ENCODE results near the gene SV2B.

The SV2B gene

GRCh38 chr15:91263632-91264531 lies 163.8 kb downstream of the SV2B start:
- H3K36me3 ChIP-seq (ENCODE audit: control insufficient read depth, insufficient read depth, low read length): no peaks in the 10 kb centered on the region
- H3K9me3 ChIP-seq (ENCODE audit: control insufficient read depth, insufficient read depth, low read length): no peaks in the 10 kb centered on the region
- H3K27ac ChIP-seq (ENCODE audit: low read length): no peak overlapping the region
- no CpG with 5 or more reads among the region's 15 CpGs for WGBS (ENCODE audit: insufficient coverage, insufficient read length)
- DNase-seq (ENCODE audit: low read depth, low spot score): no peak
- H3K4me3 ChIP-seq (ENCODE audit: low read length): no peak overlapping the region
- no peaks in the 10 kb centered on the region for H3K27me3 ChIP-seq (ENCODE audit: control insufficient read depth, insufficient read depth, low read length)
- no peaks in the 10 kb centered on the region for H3K4me1 ChIP-seq (ENCODE audit: control insufficient read depth, insufficient read depth, low read length)

- Histone ChIP-seq H3K4me3 (ENCODE audit: low read length) (no peak overlapping the region), H3K27me3 (ENCODE audit: control insufficient read depth, insufficient read depth, low read length) (no peaks in the 10 kb centered on the region), H3K27ac (ENCODE audit: low read length) (no peak overlapping the region), H3K9me3 (ENCODE audit: control insufficient read depth, insufficient read depth, low read length) (no peaks in the 10 kb centered on the region), H3K4me1 (ENCODE audit: control insufficient read depth, insufficient read depth, low read length) (no peaks in the 10 kb centered on the region), H3K36me3 (ENCODE audit: control insufficient read depth, insufficient read depth, low read length) (no peaks in the 10 kb centered on the region)
- no CpG with 5 or more reads among the region's 11 CpGs for whole genome bisulfite sequencing (ENCODE audit: insufficient coverage, insufficient read length)
- DNase-seq (ENCODE audit: low read depth, low spot score): no peak
These were observed 164.7 kb downstream of the SV2B start for GRCh38 chr15:91264651-91265351.

- DNase-seq (ENCODE audit: low read depth, low spot score): no peak
- Histone ChIP-seq H3K27ac (ENCODE audit: low read length) (no peak overlapping the region), H3K27me3 (ENCODE audit: control insufficient read depth, insufficient read depth, low read length) (no peaks in the 10 kb centered on the region), H3K4me1 (ENCODE audit: control insufficient read depth, insufficient read depth, low read length) (no peaks in the 10 kb centered on the region), H3K36me3 (ENCODE audit: control insufficient read depth, insufficient read depth, low read length) (no peaks in the 10 kb centered on the region), H3K9me3 (ENCODE audit: control insufficient read depth, insufficient read depth, low read length) (no peaks in the 10 kb centered on the region), H3K4me3 (ENCODE audit: low read length) (no peak overlapping the region)
- WGBS (ENCODE audit: insufficient coverage, insufficient read length): no CpG with 5 or more reads among the region's 4 CpGs
These were observed 165.4 kb downstream of the SV2B start for GRCh38 chr15:91265416-91265940.

GRCh38 chr15:91268510-91268909 lies 168.5 kb downstream of the SV2B start:
- Histone ChIP-seq H3K4me3 (ENCODE audit: low read length) (no peak overlapping the region), H3K27me3 (ENCODE audit: control insufficient read depth, insufficient read depth, low read length) (no peaks in the 10 kb centered on the region), H3K9me3 (ENCODE audit: control insufficient read depth, insufficient read depth, low read length) (no peaks in the 10 kb centered on the region), H3K4me1 (ENCODE audit: control insufficient read depth, insufficient read depth, low read length) (no peaks in the 10 kb centered on the region), H3K36me3 (ENCODE audit: control insufficient read depth, insufficient read depth, low read length) (no peaks in the 10 kb centered on the region), H3K27ac (ENCODE audit: low read length) (no peak overlapping the region)
- no CpG with 5 or more reads among the region's 11 CpGs for WGBS (ENCODE audit: insufficient coverage, insufficient read length)
- DNase-seq (ENCODE audit: low read depth, low spot score): no peak

GRCh38 chr15:91270747-91271146 lies 170.7 kb downstream of the SV2B start:
- H3K36me3 ChIP-seq (ENCODE audit: control insufficient read depth, insufficient read depth, low read length): no peaks in the 10 kb centered on the region
- H3K4me3 ChIP-seq (ENCODE audit: low read length): no peak overlapping the region
- no peaks in the 10 kb centered on the region for H3K9me3 ChIP-seq (ENCODE audit: control insufficient read depth, insufficient read depth, low read length)
- H3K27ac ChIP-seq (ENCODE audit: low read length): no peak overlapping the region
- no peaks in the 10 kb centered on the region for H3K27me3 ChIP-seq (ENCODE audit: control insufficient read depth, insufficient read depth, low read length)
- no CpG with 5 or more reads among the region's 15 CpGs for WGBS (ENCODE audit: insufficient coverage, insufficient read length)
- H3K4me1 ChIP-seq (ENCODE audit: control insufficient read depth, insufficient read depth, low read length): no peaks in the 10 kb centered on the region
- DNase-seq (ENCODE audit: low read depth, low spot score): no peak

- no CpG with 5 or more reads among the region's 8 CpGs for WGBS (ENCODE audit: insufficient coverage, insufficient read length)
- Histone ChIP-seq H3K27me3 (ENCODE audit: control insufficient read depth, insufficient read depth, low read length) (no peaks in the 10 kb centered on the region), H3K4me1 (ENCODE audit: control insufficient read depth, insufficient read depth, low read length) (no peaks in the 10 kb centered on the region), H3K4me3 (ENCODE audit: low read length) (no peak overlapping the region), H3K9me3 (ENCODE audit: control insufficient read depth, insufficient read depth, low read length) (no peaks in the 10 kb centered on the region), H3K27ac (ENCODE audit: low read length) (no peak overlapping the region), H3K36me3 (ENCODE audit: control insufficient read depth, insufficient read depth, low read length) (no peaks in the 10 kb centered on the region)
- no peak for DNase-seq (ENCODE audit: low read depth, low spot score)
These were observed 171.6 kb downstream of the SV2B start for GRCh38 chr15:91271565-91272153.

- no peaks in the 10 kb centered on the region for H3K36me3 ChIP-seq (ENCODE audit: control insufficient read depth, insufficient read depth, low read length)
- no CpG with 5 or more reads among the region's 1 CpG for WGBS (ENCODE audit: insufficient coverage, insufficient read length)
- no peaks in the 10 kb centered on the region for H3K4me1 ChIP-seq (ENCODE audit: control insufficient read depth, insufficient read depth, low read length)
- H3K9me3 ChIP-seq (ENCODE audit: control insufficient read depth, insufficient read depth, low read length): no peaks in the 10 kb centered on the region
- no peak for DNase-seq (ENCODE audit: low read depth, low spot score)
- H3K4me3 ChIP-seq (ENCODE audit: low read length): no peak overlapping the region
- H3K27ac ChIP-seq (ENCODE audit: low read length): no peak overlapping the region
- H3K27me3 ChIP-seq (ENCODE audit: control insufficient read depth, insufficient read depth, low read length): no peaks in the 10 kb centered on the region
These were observed 175.8 kb downstream of the SV2B start for GRCh38 chr15:91275844-91276243.

GRCh38 chr15:91278951-91279350 lies 178.9 kb downstream of the SV2B start:
- H3K27ac ChIP-seq (ENCODE audit: low read length): no peak overlapping the region
- no peaks in the 10 kb centered on the region for H3K4me1 ChIP-seq (ENCODE audit: control insufficient read depth, insufficient read depth, low read length)
- WGBS (ENCODE audit: insufficient coverage, insufficient read length): no CpG with 5 or more reads among the region's 2 CpGs
- H3K9me3 ChIP-seq (ENCODE audit: control insufficient read depth, insufficient read depth, low read length): no peaks in the 10 kb centered on the region
- no peak overlapping the region for H3K4me3 ChIP-seq (ENCODE audit: low read length)
- no peaks in the 10 kb centered on the region for H3K36me3 ChIP-seq (ENCODE audit: control insufficient read depth, insufficient read depth, low read length)
- H3K27me3 ChIP-seq (ENCODE audit: control insufficient read depth, insufficient read depth, low read length): no peaks in the 10 kb centered on the region
- DNase-seq (ENCODE audit: low read depth, low spot score): no peak

GRCh38 chr15:91279486-91279885 lies 179.4 kb downstream of the SV2B start:
- Histone ChIP-seq H3K4me1 (ENCODE audit: control insufficient read depth, insufficient read depth, low read length) (no peaks in the 10 kb centered on the region), H3K27ac (ENCODE audit: low read length) (no peak overlapping the region), H3K4me3 (ENCODE audit: low read length) (no peak overlapping the region), H3K36me3 (ENCODE audit: control insufficient read depth, insufficient read depth, low read length) (no peaks in the 10 kb centered on the region), H3K27me3 (ENCODE audit: control insufficient read depth, insufficient read depth, low read length) (no peaks in the 10 kb centered on the region), H3K9me3 (ENCODE audit: control insufficient read depth, insufficient read depth, low read length) (no peaks in the 10 kb centered on the region)
- DNase-seq (ENCODE audit: low read depth, low spot score): no peak
- no CpG with 5 or more reads among the region's 4 CpGs for WGBS (ENCODE audit: insufficient coverage, insufficient read length)

GRCh38 chr15:91281947-91282346 lies 181.9 kb downstream of the SV2B start:
- WGBS (ENCODE audit: insufficient coverage, insufficient read length): no CpG with 5 or more reads among the region's 4 CpGs
- no peak overlapping the region for H3K4me3 ChIP-seq (ENCODE audit: low read length)
- no peaks in the 10 kb centered on the region for H3K9me3 ChIP-seq (ENCODE audit: control insufficient read depth, insufficient read depth, low read length)
- H3K27ac ChIP-seq (ENCODE audit: low read length): no peak overlapping the region
- H3K4me1 ChIP-seq (ENCODE audit: control insufficient read depth, insufficient read depth, low read length): no peaks in the 10 kb centered on the region
- H3K36me3 ChIP-seq (ENCODE audit: control insufficient read depth, insufficient read depth, low read length): no peaks in the 10 kb centered on the region
- no peak for DNase-seq (ENCODE audit: low read depth, low spot score)
- H3K27me3 ChIP-seq (ENCODE audit: control insufficient read depth, insufficient read depth, low read length): no peaks in the 10 kb centered on the region

All from iPS DF 6.9 (cell line).